IMR-90 (cell line): ENCODE results near the gene C3orf80.

Source experiments
- CEBPB ChIP-seq: IDR thresholded peaks from 2 replicates; pipeline ENCODE4 v1.6.1; 2012; ENCODE audit warnings: low read depth, low read length, improper control_type of control experiment
- CHD1 ChIP-seq: IDR thresholded peaks from 2 replicates; pipeline ENCODE4 v1.6.1; 2012; ENCODE audit warnings: low read depth, low read length, improper control_type of control experiment
- CTCF ChIP-seq: conservative IDR thresholded peaks from 2 replicates; pipeline ENCODE4 v1.5.1; 2012; ENCODE audit warnings: mild to moderate bottlenecking, low read depth, low read length, improper control_type of control experiment
- ELK1 ChIP-seq: fragments of 150-350 bp; IDR thresholded peaks from 2 replicates; pipeline ENCODE4 v1.6.1; 2016; ENCODE audit warnings: low read depth, mild to moderate bottlenecking, low read length, moderate library complexity, borderline replicate concordance
- FOS ChIP-seq: fragments of 150-350 bp; IDR thresholded peaks from 2 replicates; pipeline ENCODE4 v1.6.1; 2016; ENCODE audit warnings: low read depth, low read length
- MAFK ChIP-seq: IDR thresholded peaks from 2 replicates; pipeline ENCODE4 v1.6.1; 2012; ENCODE audit warnings: low read depth, low read length, improper control_type of control experiment
- MAZ ChIP-seq: IDR thresholded peaks from 2 replicates; pipeline ENCODE4 v1.6.1; 2012; ENCODE audit warnings: low read depth, mild to moderate bottlenecking, low read length, improper control_type of control experiment, moderate library complexity, borderline replicate concordance
- MXI1 ChIP-seq: IDR thresholded peaks from 2 replicates; pipeline ENCODE4 v1.6.1; 2012; ENCODE audit warnings: low read depth, mild to moderate bottlenecking, low read length, moderate library complexity, borderline replicate concordance
- POLR2A ChIP-seq: IDR thresholded peaks from 2 replicates; pipeline ENCODE4 v1.6.1; 2012; ENCODE audit warnings: mild to moderate bottlenecking, low read depth, low read length
- RAD21 ChIP-seq: IDR thresholded peaks from 2 replicates; pipeline ENCODE4 v1.6.1; 2012; ENCODE audit warnings: low read length, improper control_type of control experiment
- RCOR1 ChIP-seq: IDR thresholded peaks from 2 replicates; pipeline ENCODE4 v1.6.1; 2012; ENCODE audit warnings: mild to moderate bottlenecking, low read length, improper control_type of control experiment; ENCODE audit not compliant: insufficient replicate concordance
- RFX5 ChIP-seq: IDR thresholded peaks from 2 replicates; pipeline ENCODE4 v1.8.0; 2012; ENCODE audit warnings: low read depth, mild to moderate bottlenecking, low read length, moderate library complexity
- SMC3 ChIP-seq: fragments of 150-350 bp; IDR thresholded peaks from 2 replicates; pipeline ENCODE4 v1.6.1; 2016; ENCODE audit warnings: low read depth, mild to moderate bottlenecking, antibody characterized with exemption, low read length, moderate library complexity
- USF2 ChIP-seq: fragments of 150-350 bp; IDR thresholded peaks from 2 replicates; pipeline ENCODE4 v1.6.1; 2017; ENCODE audit warnings: mild to moderate bottlenecking, antibody characterized with exemption, low read length, low read depth

- no peak for TF ChIP-seq SMC3
- TF ChIP-seq CTCF = no peak
- TF ChIP-seq RCOR1 = no peak
- TF ChIP-seq POLR2A = no peak
- TF ChIP-seq RFX5 = no peak
- no peak for TF ChIP-seq USF2
- no peak for TF ChIP-seq FOS
- TF ChIP-seq RAD21 = no peak
- TF ChIP-seq CHD1 = no peak
- TF ChIP-seq CEBPB = no peak
- no peak for TF ChIP-seq MXI1
- no peak for TF ChIP-seq MAZ
- no peak for TF ChIP-seq ELK1
- no peak for TF ChIP-seq MAFK
Measured at GRCh38 chr3:160221019-160221418, 4.2 kb upstream of the C3orf80 start.
